Measurements from ENCODE around the gene LCE1A.

LCE1A gene

DNA sequence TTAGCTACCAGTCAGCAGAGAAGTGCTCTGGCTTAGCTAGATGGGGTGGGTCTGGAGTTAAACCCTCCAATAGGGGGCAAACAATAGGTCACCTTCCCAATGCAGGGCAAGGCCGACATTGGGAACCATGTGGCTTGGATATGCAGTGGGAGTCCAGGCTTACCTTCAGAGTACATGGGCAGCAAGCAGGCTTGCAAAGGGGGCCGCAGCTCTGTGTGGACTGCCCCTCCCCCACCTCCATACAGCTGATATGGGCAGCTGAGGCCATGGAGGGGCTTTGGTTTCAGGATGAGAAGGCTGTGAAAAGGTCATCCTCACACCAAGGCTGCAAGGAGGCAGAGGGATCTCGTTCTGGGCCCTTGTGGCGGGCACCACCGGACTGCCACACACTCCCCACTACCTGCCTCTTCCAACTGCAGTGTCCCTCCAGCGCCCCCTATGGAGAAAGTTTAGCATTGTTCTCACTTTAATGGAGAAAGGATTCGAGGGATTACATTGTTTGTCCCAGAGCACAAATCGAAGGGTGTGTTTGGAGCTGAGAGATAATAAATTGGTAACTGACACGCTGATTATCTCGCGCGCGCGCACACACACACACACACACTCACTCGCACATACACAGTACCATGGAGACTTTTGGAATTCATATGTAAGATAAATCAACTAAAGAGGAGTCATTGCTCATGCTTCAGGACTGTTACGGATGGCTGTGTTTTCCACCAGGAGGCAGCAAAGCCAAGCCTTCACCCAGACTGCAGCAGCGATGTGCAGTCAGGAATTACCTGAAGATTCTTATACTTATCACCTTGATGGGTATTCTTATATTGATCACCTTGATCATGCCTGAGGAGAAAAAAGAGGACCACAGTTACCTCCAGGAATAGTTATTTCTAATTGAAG lies 43.8 kb downstream of the LCE1A start:
- no peak for DNase-seq

DNA sequence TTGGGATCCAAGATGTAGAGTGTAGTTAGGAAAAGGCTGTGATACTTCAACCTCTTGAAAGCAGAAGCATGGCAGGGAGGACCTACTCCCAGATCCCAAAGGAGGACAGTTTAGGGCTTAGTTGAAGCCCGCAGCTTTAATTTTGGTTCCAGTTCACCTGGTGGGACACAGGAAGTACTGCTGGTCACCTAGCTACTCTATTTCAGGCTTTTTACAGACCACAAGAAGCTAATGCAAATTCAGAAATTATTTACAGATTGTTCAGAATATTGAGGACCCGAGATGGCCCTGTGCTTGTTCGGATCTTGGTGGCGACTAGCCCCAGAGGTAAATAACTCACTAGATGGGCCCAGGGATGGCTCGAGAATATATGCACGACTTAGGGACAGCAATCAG lies 44.5 kb downstream of the LCE1A start:
- DNase-seq = no peak

DNA sequence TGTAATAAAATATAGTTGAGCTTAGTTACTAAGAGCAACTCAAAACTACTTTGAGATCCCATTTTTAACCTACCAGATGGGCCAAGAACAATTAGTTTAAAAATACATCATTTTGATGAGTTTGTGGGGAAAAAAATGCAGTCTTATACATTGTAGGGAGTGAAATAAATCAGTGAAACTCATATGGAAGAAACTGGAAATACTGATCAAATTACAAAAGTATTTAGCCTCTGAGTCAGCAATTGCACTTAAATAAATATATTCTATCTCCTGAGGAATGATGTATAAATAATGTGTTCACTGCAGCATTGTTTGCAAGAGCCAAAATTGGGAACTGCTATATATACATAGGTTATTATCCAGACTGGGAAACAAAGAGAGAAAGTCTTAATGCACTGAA lies 46.2 kb downstream of the LCE1A start:
- no peak for DNase-seq

DNA sequence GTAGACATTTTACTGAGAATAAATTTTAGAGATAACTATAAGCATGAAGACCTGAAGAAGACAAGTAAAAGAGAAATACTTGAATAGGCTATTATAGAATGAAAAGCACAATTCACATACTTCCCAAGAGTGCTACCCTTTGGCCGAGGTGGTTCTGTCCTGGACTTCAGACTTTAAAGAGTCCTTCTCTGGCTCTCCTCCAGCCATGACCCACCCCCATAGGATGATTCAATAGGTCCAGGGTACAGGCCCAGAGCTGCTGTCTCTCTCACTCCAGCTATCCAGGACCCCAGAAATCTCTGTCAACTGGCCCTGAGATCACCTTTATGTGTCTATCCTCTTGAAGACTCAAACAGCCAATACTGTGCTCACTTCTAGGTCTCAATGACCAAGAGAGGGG lies 49.6 kb downstream of the LCE1A start:
- no peak for DNase-seq

Data from SIG-M5 (cell line).